ENCODE data around the gene NR4A1. TPM values are rescaled to one million over a fixed set of nuclear protein-coding genes. Genes with fewer than 3 reads are reported as not detected.

Gene NR4A1
- polyA plus RNA-seq (ENCODE audit: insufficient read length in 3 of 3), result 10 to 100 TPM in 2 of 3 donors, 1 to 10 TPM in 1; 10.0 to 52.2 (median 14.2) TPM

DNA sequence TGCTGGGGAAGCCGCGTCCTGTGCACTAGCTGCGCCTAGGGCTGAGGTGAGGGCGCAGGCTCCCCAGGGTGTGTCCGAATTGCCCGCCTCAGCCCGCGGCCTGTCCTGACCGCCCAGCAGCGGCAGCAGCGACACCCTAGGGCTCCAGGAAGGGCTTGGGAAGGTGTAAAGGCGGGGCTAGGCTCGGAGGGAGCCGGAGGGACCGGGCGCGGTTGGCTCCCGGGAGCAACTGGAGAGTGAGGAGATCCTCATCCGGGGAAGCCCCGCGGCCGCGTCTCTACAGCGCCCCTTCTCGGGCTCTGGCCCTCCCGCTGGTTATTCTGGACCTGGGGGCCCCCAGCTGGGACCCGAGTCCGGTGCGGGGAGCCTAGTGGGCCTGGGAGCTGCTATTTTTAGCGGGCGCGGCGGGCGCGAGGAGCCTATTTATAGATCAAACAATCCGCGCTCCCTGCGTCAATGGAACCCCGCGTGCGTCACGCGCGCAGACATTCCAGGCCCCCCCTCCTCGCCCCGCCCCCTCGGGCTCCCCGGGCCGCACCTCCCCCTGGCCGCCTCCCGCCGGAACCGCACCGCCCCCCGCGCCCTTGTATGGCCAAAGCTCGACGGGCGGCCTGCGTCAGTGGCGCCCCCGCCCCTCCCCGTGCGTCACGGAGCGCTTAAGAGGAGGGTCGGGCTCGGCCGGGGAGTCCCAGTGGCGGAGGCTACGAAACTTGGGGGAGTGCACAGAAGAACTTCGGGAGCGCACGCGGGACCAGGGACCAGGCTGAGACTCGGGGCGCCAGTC lies at the start of gene NR4A1:
TSS of gene NR4A1 (plus strand) at position 685 of the 784 bp plus-strand sequence. CDS start 2,887 bp downstream, outside the sequence.
- peak in 2 of 3 donors; percentile 82 to 84 for DNase-seq (ENCODE audit: low read depth in 3 of 3, low spot score in 2 of 3)

DNA sequence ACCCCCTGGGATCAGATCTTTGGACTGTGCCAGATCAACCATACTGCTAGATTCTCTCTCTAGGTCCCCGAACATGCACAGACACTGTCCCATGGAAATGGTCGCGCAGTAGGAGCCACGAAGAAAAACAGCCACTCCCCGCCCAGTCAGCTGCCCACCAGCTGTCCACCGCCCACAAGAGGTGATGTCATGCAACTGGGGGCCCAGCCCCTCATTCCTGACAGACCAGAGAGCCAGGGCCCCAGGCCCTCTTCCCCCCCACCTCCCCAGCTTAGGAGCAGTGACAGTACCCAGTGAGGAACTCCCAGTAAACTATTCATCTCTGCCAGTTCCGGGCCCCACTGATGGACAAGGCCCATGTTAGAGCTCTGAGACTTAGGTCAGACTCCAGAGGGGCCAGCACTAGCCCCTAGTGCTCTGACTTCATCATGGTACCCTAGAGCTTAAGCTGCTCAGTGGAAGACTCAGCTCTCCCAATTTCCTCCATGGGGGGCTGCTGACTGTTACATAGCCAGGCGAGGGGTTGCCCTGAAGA lies 48.2 kb upstream of the NR4A1 start:
- no peak for DNase-seq (ENCODE audit: low read depth in 3 of 3, low spot score in 2 of 3)

DNA sequence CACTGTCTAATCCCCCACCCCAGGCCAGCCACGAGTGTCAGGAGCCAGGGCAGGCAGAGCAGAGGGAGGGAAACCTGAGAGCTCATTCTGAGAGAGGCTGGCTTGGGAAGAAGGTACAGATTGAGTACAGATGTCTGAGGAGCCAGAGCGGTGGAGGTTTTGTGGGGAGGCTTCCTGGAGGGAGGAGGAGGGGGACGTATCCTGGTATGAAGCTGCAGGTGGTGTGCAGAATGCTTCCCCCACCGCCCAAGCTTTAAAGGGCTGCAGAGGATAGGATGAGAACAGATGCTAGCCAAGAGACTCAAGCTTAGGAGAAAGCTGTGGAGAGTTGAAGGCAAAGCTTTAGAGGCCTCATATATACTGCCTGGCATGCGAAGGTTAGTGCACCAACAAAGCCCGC lies 47.7 kb upstream of the NR4A1 start:
- no peak for DNase-seq (ENCODE audit: low read depth in 3 of 3, low spot score in 2 of 3)

DNA sequence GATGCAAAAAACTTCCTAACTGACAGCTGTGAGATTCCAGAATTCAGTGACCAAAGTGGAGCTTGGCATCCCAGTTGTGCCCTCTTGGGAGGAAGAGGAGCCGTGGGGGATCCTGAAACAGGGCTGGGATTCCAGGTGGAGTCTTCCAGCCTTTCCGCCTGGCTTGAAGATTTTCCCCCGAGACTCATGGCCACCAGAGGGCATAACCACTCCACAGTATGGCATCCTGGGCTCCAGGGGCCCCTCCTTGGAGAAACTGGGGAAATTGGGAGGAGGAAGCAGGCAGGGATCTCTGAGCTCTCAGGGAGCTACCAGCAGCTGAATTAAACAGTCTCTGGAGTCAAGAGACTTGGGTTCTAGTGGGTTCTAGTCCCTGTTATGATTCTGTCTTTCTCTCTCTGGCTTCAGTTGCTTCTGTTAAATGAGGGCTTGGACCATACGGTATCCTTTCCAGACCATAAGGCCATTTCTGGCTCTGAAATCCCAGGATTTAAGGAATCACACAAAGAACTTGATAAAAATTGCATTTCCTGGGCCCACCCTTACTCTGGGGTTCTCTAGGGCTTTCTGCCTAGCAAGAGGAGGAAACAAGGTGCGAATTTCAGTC lies 47.1 kb upstream of the NR4A1 start:
- no peak for DNase-seq (ENCODE audit: low read depth in 3 of 3, low spot score in 2 of 3)

DNA sequence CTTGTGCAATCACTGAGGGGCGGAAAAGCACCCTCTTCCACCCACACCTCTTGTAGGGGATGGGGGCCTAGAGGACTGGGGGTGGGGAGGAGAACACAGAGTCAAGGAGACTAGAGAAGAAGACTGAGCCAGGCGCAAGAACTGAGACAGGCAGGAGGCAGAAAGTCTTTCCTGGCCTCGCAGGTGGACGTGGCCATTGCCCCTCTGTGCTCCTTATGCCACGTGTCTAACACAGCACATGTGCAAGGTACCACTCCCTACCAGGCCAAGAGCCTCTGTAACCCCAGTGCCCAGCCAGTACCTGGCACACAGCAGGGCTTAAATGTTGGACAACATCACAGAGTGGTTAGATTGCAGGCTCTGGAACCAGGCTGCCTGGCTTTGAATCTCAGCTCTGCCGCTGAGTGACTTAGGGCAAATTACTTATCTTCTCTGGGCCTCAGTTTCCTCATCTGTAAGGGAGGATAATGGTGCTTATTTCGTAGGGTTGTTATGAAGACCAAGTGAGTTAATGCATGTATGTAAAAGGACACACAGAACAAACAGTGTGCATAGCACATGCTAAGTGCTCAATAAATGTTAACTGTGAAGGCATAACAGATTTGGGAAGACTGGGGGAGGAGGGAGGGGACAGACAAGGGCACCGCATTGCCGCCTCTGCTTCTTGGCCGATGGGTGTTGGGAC lies 45.9 kb upstream of the NR4A1 start:
- DNase-seq (ENCODE audit: low read depth in 3 of 3, low spot score in 2 of 3), result no peak

DNA sequence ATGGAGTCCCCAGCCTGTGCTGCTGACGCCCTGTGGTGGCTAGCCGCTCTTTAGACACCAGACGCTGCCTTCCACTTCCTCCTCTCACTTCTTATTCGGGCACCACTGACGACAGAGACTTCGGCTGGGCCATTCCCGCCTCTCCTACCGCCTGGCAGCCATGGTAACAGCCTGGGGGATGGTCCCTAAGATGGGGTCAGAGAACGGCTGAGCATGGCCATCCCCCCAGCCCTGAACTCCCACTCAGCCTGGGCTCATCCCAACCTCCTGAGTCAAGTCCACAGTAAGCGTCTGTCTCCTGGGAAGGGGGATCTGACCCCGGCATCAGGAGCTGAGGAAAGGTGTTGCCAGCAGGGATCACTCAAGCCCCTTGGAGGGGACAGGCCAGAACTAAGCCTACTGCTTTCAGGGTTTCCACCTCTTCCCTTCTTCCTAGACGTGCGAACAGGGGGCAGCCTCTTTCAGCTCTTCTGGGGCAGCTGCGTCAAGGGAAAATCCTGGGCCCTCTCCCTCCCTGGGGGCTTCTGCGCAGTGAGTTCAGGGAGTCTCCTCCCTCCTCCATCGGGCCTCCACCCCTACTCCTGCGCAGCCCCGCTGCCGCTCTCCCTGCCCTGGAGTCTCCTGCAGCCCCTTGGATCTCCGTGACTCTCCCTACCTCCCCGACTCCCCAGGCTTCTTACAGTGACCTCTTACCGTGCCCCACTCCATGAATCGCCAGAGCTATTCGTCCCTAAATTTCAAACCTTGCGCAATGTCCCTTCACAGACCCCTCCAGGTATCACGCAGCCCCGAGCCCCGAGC lies 45.1 kb upstream of the NR4A1 start:
- DNase-seq (ENCODE audit: low read depth in 3 of 3, low spot score in 2 of 3), result no peak

DNA sequence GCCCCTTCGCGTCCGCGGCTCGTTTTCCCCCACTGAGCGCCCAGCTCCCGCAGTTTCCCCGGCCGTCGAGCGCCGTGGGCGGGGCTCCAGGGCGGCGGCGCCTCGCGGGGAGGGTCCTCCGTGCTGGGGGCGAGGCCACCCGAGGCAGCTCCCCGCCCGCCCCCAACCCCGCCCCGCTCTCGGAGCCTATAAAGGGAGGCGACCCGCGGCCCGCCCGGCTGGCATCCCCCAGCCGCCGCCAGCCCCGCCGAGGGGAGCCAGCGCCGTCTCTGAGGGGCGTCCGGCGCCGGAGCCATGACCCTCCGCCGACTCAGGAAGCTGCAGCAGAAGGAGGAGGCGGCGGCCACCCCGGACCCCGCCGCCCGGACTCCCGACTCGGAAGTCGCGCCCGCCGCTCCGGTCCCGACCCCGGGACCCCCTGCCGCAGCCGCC lies 44.5 kb upstream of the NR4A1 start, which contains the start of gene TAMALIN:
TSS of gene TAMALIN (plus strand) at position 221 of the 432 bp plus-strand sequence. CDS start at position 295, 74 bp downstream.
- no peak for DNase-seq (ENCODE audit: low read depth in 3 of 3, low spot score in 2 of 3)

DNA sequence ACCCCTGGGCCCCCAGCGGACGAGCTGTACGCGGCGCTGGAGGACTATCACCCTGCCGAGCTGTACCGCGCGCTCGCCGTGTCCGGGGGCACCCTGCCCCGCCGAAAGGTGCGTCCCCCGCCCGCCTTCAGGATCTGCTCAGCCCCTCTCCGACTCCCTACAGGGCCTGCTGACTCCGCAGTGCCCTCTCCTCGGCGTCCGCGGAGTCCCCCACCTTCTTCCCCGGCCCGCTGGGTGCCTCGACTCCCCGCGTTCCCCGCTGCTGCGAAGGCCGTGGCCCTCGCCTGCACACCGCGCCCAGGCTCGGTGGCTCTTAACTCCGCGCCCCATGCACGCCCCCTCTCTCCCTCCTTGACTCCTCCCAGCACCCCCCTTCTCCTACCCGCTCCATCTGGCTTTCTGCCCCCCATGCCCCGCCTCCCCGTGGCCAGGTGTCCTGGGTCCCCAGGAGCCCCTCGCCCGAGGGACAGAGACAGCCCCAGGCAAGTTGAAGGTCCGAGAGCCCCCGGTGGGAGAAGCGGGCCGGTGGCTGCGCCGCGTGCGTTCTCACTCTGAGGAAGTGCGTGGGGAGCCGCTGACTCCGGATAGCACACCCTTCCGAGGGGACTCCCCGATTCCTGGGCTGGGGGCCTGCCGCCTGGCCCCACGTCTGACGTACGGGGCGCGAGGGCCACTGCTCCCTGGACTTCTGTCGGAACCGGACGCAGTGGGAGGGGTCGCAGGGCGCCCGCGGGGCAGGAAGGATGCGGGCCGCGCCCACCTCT lies 43.9 kb upstream of the NR4A1 start:
- DNase-seq (ENCODE audit: low read depth in 3 of 3, low spot score in 2 of 3), result no peak

DNA sequence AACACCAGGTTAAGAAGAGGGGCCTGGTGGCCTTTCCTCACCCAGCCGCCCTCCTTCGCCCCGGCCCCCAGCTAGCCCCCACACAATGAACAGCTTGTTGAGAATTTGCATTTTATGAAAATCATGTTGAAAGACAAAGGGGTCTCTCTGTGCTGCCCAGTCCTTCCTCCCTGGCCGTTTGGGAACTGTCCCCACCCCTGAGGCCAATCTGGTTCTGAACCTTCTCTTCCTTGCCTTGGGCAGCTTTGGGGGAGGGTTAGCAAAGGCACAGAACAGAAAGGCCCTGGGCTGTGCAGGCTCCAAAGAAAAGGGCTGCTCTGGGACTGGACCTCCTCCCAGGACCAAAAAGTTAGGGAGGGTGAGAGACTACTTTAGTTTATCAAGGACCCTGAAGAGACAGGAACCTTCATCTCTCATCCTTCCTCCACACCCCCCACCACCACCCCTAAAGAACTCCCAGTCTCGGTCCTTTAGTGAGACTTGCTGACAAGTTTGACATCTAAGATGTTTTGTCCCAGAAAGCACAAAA lies 43.2 kb upstream of the NR4A1 start:
- no peak for DNase-seq (ENCODE audit: low read depth in 3 of 3, low spot score in 2 of 3)

DNA sequence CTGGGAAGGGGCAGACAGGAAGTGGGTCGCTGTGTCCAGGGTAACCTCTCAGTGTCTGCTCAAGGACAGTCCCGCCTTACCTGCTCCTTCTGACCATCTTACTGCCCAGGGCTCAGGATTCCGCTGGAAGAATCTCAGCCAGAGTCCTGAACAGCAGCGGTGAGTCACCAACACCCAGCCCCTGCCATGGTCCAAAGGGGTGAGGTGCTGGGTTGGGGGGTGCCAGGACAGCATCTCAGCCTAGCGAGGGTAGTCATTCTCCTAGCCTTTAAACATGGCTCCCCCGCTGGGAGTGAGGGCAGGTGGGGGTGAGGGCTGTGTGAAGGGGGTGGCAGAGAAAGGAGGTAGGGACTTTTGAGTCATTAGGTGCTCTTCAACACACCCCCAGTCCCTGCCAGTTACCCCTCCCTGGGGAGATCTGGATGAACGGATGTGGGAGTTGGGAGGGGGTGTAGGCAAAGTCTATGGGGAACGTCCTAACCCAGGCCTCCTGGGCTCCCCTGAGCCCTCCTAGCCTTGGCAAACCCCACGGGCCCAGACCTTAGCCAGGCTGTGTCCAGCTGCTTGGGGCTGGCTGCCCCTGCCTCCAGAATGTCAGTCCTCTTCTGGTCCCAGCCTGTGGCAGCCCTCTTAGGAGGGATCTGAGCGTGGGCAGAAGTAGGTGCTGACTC lies 42.0 kb upstream of the NR4A1 start:
- no peak for DNase-seq (ENCODE audit: low read depth in 3 of 3, low spot score in 2 of 3)

DNA sequence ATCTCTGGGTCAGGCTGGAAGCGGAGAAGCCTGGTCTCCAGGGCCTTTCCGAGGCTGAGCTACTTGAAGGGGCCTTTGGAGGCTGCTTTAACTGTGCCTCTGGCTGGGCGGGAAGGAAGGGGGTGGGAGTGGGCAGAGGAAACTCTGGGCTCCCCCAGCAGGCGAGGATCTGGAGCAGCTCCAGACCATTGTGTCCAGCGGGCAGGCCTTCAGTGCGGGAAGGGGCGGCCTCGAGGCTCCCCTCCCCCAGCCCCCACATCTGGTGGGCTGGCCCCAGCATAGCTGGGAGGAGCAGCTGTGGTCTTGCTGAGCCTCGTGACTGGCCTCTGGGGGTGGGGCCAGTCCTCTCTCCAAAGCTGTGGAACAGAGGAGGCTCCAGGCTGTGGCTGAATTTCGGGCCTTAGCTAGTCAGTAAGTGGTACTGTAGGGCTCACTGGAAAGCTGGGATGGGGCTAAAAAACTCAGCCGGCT lies 41.1 kb upstream of the NR4A1 start:
- peak in 1 of 3 donors; percentile 76 for DNase-seq (ENCODE audit: low read depth in 3 of 3, low spot score in 2 of 3)

DNA sequence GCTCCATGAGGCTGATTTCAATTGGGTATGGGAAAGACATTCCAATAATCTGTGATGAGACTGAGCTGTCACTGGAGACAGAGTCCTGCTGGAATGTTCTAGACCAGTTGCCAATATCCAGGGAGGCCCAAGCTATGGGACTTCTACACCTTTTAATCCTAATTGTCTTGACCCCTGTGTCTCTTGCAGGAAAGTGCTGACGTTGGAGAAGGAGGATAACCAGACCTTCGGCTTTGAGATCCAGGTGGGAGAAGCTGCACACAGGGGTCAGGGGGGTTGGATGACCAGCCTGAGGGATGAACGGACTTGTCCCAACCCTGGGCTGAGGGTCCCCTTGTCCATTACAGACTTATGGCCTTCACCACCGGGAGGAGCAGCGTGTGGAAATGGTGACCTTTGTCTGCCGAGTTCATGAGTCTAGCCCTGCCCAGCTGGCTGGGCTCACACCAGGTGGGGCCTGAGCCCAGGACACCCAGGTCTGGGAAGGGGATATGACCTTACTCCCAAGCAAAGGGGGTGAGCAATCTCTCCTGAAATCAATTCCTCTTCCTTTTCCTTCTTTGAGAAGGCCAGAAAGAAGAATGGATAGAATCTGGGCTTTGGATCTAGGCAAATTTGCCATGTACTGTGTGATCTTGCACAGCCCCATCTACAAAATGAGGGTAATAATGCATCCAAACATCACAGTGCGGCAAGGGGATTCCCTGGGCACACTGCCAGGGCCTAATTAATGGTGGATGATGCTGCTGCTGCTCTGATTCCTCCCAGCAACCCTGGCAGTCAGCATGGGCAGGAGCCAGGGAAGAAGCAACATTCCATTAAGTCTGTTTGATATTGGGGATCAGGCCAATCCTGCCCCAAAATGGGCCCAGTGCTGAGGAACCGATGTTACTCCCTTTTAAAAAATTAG lies 40.3 kb upstream of the NR4A1 start:
- no peak for DNase-seq (ENCODE audit: low read depth in 3 of 3, low spot score in 2 of 3)

DNA sequence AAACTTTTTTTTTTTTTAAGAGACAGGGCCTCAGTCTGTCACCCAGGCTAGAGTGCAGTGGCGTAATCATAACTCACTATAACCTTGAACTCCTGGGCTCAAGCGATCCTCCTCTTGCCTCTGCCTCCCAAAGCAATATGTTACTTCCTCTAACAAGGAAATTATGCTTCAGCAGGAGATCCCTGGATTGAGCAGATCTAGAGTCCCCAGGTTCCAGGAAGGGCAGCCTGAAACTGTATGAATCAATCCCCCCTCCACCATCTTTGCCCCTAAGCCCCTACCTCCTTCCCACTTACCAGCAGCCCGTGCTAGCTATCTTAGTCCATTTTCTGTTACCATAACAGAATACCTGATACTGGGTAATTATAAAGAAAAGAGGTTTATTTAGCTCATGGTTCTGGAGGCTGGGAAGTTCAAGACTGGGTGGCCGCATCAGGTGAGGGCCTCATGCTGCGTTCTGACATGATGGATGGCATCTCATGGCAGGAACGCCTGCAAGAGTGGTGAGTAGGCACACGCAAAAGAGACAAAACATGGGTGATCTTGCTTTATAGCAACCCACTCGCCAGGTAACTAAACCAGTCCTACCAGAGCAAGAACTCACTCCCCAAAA lies 39.5 kb upstream of the NR4A1 start:
- no peak for DNase-seq (ENCODE audit: low read depth in 3 of 3, low spot score in 2 of 3)

DNA sequence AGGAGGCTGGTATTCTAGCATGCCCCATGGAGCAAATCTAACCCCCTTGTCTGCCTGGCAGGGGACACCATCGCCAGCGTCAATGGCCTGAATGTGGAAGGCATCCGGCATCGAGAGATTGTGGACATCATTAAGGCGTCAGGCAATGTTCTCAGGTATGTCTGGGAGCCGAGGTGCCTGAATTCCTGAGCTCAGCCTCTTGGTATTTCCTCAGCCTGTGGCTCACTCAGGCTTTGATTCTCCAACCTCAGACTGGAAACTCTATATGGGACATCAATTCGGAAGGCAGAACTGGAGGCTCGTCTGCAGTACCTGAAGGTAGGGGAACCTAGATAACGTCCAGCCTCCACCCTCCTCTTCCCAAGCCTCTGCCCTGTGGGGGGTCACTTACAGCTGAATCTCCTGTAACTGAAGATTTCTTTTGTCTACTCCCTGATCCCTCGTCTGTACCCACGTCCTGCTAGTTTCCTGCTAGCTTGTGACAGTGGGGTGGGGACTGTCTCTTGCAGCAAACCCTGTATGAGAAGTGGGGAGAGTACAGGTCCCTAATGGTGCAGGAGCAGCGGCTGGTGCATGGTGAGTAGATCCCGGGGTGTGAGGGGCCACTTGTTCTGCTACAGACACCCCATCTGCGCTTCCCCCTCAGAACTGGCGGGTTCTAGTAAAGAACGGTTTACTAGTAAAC lies 37.5 kb upstream of the NR4A1 start:
- DNase-seq (ENCODE audit: low read depth in 3 of 3, low spot score in 2 of 3), result no peak

DNA sequence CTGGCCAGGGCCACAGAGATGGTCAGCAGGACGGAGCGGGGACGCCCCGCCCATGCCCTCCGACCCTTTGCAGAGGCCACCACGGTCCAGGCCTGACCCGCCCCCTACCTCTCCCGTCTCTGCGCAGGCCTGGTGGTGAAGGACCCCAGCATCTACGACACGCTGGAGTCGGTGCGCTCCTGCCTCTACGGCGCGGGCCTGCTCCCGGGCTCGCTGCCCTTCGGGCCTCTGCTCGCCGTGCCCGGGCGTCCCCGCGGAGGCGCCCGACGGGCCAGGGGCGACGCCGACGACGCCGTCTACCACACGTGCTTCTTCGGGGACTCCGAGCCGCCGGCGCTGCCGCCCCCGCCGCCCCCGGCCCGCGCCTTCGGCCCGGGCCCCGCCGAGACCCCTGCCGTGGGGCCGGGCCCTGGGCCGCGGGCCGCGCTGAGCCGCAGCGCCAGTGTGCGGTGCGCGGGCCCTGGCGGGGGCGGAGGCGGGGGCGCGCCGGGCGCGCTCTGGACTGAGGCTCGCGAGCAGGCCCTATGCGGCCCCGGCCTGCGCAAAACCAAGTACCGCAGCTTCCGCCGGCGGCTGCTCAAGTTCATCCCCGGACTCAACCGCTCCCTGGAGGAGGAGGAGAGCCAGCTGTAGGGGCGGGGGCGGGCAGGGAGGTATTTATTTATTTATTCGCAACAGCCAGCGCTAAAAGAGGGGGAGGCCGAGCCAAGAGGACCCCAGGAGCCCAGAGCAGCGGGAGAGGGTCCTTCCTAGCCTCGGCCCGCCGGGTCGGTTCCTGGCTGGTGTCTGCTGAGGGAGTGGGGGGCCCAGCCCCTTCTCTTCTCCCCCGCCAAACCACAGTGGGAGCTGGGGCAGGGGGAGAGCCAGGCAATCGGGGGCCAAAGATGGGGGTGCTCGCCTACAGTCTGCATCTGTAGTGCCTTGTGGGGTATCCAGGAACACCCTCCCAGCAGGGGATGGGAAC lies 36.4 kb upstream of the NR4A1 start:
- no peak for DNase-seq (ENCODE audit: low read depth in 3 of 3, low spot score in 2 of 3)

All from right renal cortex interstitium (tissue), 3 donors.